GM12878 (cell line): ENCODE results near the gene ELOA. TPM values are rescaled to one million over a fixed set of nuclear protein-coding genes. Genes with fewer than 3 reads are reported as not detected.
A peak's percentile ranks its signal among the peaks of the same experiment; 100 is the strongest.

ENCODE experiments used
- ATF2 ChIP-seq: IDR thresholded peaks from 2 replicates; pipeline ENCODE4 v1.6.1; 2012; ENCODE audit warnings: low read length, inconsistent platforms
- ATF7 ChIP-seq: fragments of 450-650 bp; IDR thresholded peaks from 2 replicates; pipeline ENCODE4 v1.6.1; 2016; ENCODE audit warnings: low read depth, mild to moderate bottlenecking
- BCL11A ChIP-seq: IDR thresholded peaks from 2 replicates; pipeline ENCODE4 v1.6.1; 2011; ENCODE audit warnings: low read depth, low read length
- BHLHE40 ChIP-seq, 2 experiments: fragments of 450-650 bp in 1 of 2; IDR thresholded peaks; 2 replicates each; pipeline ENCODE4 v1.6.1; 2011 to 2017; ENCODE audit warnings: low read depth in 2 of 2, borderline replicate concordance in 1 of 2, improper control_type of control experiment in 1 of 2, low read length in 1 of 2, mild to moderate bottlenecking in 1 of 2
- BMI1 ChIP-seq: fragments of 450-650 bp; IDR thresholded peaks from 2 replicates; pipeline ENCODE4 v1.6.1; 2016; ENCODE audit warnings: mild to moderate bottlenecking, moderate library complexity, borderline replicate concordance
- CEBPZ ChIP-seq: fragments of 150-350 bp; IDR thresholded peaks from 2 replicates; pipeline ENCODE4 v1.6.1; 2016; ENCODE audit warnings: low read depth, low read length
- EGR1 ChIP-seq, 2 experiments: IDR thresholded peaks; 1 replicate in 1 of 2; 2 replicates in 1 of 2; pipeline ENCODE4 v1.6.1; 2011 to 2012; ENCODE audit warnings: low read depth in 2 of 2, low read length in 2 of 2, borderline replicate concordance in 1 of 2, mild to moderate bottlenecking in 1 of 2, moderate library complexity in 1 of 2
- JUND ChIP-seq: IDR thresholded peaks from 2 replicates; pipeline ENCODE4 v1.6.1; 2012; ENCODE audit warnings: low read depth, mild to moderate bottlenecking, low read length, improper control_type of control experiment, moderate library complexity
- KDM1A ChIP-seq: fragments of 200-600 bp; sonication (generic); IDR thresholded peaks from 2 replicates; pipeline ENCODE4 v1.6.1; 2016; ENCODE audit warnings: borderline replicate concordance
- MAX ChIP-seq: IDR thresholded peaks from 2 replicates; pipeline ENCODE4 v1.6.1; 2012; ENCODE audit warnings: low read depth, low read length, improper control_type of control experiment
- MTA2 ChIP-seq: fragments of 450-650 bp; IDR thresholded peaks from 2 replicates; pipeline ENCODE4 v1.6.1; 2016; ENCODE audit warnings: low read depth, mild to moderate bottlenecking, moderate library complexity
- PAX5 ChIP-seq: IDR thresholded peaks from 2 replicates; pipeline ENCODE4 v1.6.1; 2011; ENCODE audit warnings: low read depth, low read length, borderline replicate concordance
- POLR2AphosphoS5 ChIP-seq: IDR thresholded peaks from 2 replicates; pipeline ENCODE4 v1.6.1; 2011; ENCODE audit warnings: mild to moderate bottlenecking, low read length, inconsistent platforms
- PRDM15 ChIP-seq: fragments of 450-650 bp; formaldehyde crosslinking; IDR thresholded peaks from 2 replicates; pipeline ENCODE4 v1.4.0; 2020; ENCODE audit warnings: mild to moderate bottlenecking, moderate library complexity
- RB1 ChIP-seq: fragments of 450-650 bp; formaldehyde crosslinking; IDR thresholded peaks from 2 replicates; pipeline ENCODE4 v1.6.1; 2017; ENCODE audit warnings: mild to moderate bottlenecking, borderline replicate concordance
- RFX5 ChIP-seq: IDR thresholded peaks from 2 replicates; pipeline ENCODE4 v1.6.1; 2011; ENCODE audit warnings: low read depth, low read length, improper control_type of control experiment
- SREBF2 ChIP-seq: IDR thresholded peaks from 2 replicates; pipeline ENCODE4 v1.6.1; 2012; ENCODE audit warnings: mild to moderate bottlenecking, low read length
- SRF ChIP-seq, 2 experiments: IDR thresholded peaks; 2 replicates each; pipeline ENCODE4 v1.6.1; 2011; ENCODE audit warnings: low read depth in 2 of 2, low read length in 2 of 2, mild to moderate bottlenecking in 1 of 2, moderate library complexity in 1 of 2
- ZNF384 ChIP-seq: IDR thresholded peaks from 2 replicates; pipeline ENCODE4 v1.6.1; 2012; ENCODE audit warnings: low read depth, mild to moderate bottlenecking, low read length, improper control_type of control experiment, borderline replicate concordance
- ZZZ3 ChIP-seq: IDR thresholded peaks from 2 replicates; pipeline ENCODE4 v1.6.1; 2011; ENCODE audit warnings: low read depth; ENCODE audit not compliant: control insufficient read depth, insufficient read length
- polyA plus RNA-seq, 11 experiments: library from polyadenylated mRNA; depleted of rRNA in 4 of 11; unstranded in 6 of 11; stranded (reverse) in 5 of 11; fragments of >200 nt; fragmentation: Nextera tagmentation in 4 of 11; fragmentation: Illumina TruSeq in 1 of 11; extraction: Ambion mirVana in 4 of 11; extraction: Trizol in 1 of 11; gene quantifications; 1 replicate in 1 of 11; 2 replicates in 10 of 11; pipeline versions ENCODE4 v1.2.1 to v1.2.3, GENCODE V29; 2011 to 2016; ENCODE audit warnings: inconsistent platforms in 2 of 11, missing spikeins in 2 of 11, low read depth in 1 of 11
- total RNA-seq, 4 experiments: library from RNA; depleted of rRNA in 3 of 4; stranded (reverse); fragments of >200 nt in 3 of 4; fragmentation: Illumina TruSeq in 1 of 4; extraction: Trizol in 1 of 4; gene quantifications; 2 replicates each; pipeline versions ENCODE4 v1.2.1 to v1.2.3, GENCODE V29; 2013 to 2021

ELOA gene
- total and polyA plus RNA-seq, 10 of the 15 experiments (the other 5 are each of a cell fraction or from before 2014, with no cell fraction given): 20.1 to 63.6 (median 39.8) TPM

GRCh38 chr1:23800400-23801337 is 57.4 kb downstream of the ELOA start, which contains the start of gene GALE (continued):
- TF ChIP-seq ZNF384: no peak
- TF ChIP-seq SRF (IDR thresholded peaks at IDR 0.05; ENCODE audit: low read depth in 2 of 2, low read length in 2 of 2): no peak
- TF ChIP-seq BHLHE40 (IDR thresholded peaks at IDR 0.05; ENCODE audit: borderline replicate concordance in 1 of 2, low read depth in 2 of 2, low read length in 1 of 2): peak; percentile 42 to 58; a peak in 2 of 4 replicates
- TF ChIP-seq PAX5: 0 out of 2 replicates have a peak, but pooled peaks have one; percentile 17
- TF ChIP-seq PRDM15 (CRISPR knock-in tag): no peak
- TF ChIP-seq ZZZ3: no peak
- 0 out of 2 replicates have a peak, but pooled peaks have one; percentile 23 for TF ChIP-seq RFX5
- TF ChIP-seq BCL11A: no peak
- peak; percentile 88 for TF ChIP-seq MAX
- TF ChIP-seq MTA2: no peak
- TF ChIP-seq ATF2: no peak
- no peak for TF ChIP-seq BMI1
- TF ChIP-seq SREBF2: 0 out of 2 replicates have a peak, but pooled peaks have one; percentile 32
- no peak for TF ChIP-seq RB1
- peak; percentile 49; the same call in 1 of the 2 replicates for TF ChIP-seq ATF7
- TF ChIP-seq JUND: no peak
- TF ChIP-seq CEBPZ: no peak
- TF ChIP-seq POLR2AphosphoS5: peak; percentile 74; the same call in 1 of the 2 replicates
- TF ChIP-seq KDM1A: no peak
- peak in 1 of 2 experiments; percentile 71; a peak in 2 of 3 replicates for TF ChIP-seq EGR1 (IDR thresholded peaks at IDR 0.05; ENCODE audit: borderline replicate concordance in 1 of 2, low read depth in 2 of 2, low read length in 2 of 2)
